GM21515 (cell line): ENCODE measurements around the gene STXBP5L.
"Not testable (repeated sequence)": the region's sequence is repeated elsewhere in the genome, so short reads cannot be mapped to it uniquely, and the experiment has no call there.

Experiments
- ATAC-seq: cut with Tn5 transposase; IDR thresholded peaks from one replicate; pipeline ENCODE4 v1.9.1; 2021; ENCODE audit not compliant: unreplicated experiment

Gene STXBP5L

GRCh38 chr3:120988994-120989393 is 81.0 kb downstream of the STXBP5L start:
- no peak for ATAC-seq

GRCh38 chr3:121018917-121019321 is 110.9 kb downstream of the STXBP5L start:
- ATAC-seq = no peak

- no peak for ATAC-seq
Observed at GRCh38 chr3:121063628-121064027, 155.6 kb downstream of the STXBP5L start.

GRCh38 chr3:121064121-121064520 is 156.1 kb downstream of the STXBP5L start:
- ATAC-seq = no peak

- no peak for ATAC-seq
Observed at GRCh38 chr3:121072133-121072532, 164.1 kb downstream of the STXBP5L start.

- ATAC-seq = no peak
Observed at GRCh38 chr3:121073011-121073410, 165.0 kb downstream of the STXBP5L start.

- no peak for ATAC-seq
Observed at GRCh38 chr3:121075191-121075590, 167.2 kb downstream of the STXBP5L start.

GRCh38 chr3:121078378-121079101 is 170.5 kb downstream of the STXBP5L start:
- not testable (repeated sequence) for ATAC-seq

GRCh38 chr3:121096953-121097352 is 188.9 kb downstream of the STXBP5L start:
- no peak for ATAC-seq

GRCh38 chr3:121111086-121111485 is 203.1 kb downstream of the STXBP5L start:
- not testable (repeated sequence) for ATAC-seq

GRCh38 chr3:121111914-121112612 is 204.1 kb downstream of the STXBP5L start:
- no peak for ATAC-seq

GRCh38 chr3:121126033-121126706 is 218.2 kb downstream of the STXBP5L start:
- ATAC-seq = no peak

GRCh38 chr3:121126707-121127035 is 218.7 kb downstream of the STXBP5L start:
- no peak for ATAC-seq

GRCh38 chr3:121152573-121152972 is 244.6 kb downstream of the STXBP5L start:
- no peak for ATAC-seq

GRCh38 chr3:121153851-121154250 is 245.8 kb downstream of the STXBP5L start:
- no peak for ATAC-seq

GRCh38 chr3:121155028-121155427 is 247.0 kb downstream of the STXBP5L start:
- ATAC-seq = no peak

GRCh38 chr3:121165397-121165837 is 257.4 kb downstream of the STXBP5L start:
- ATAC-seq = no peak

- ATAC-seq = no peak
Observed at GRCh38 chr3:121167374-121168139, 259.6 kb downstream of the STXBP5L start.

- no peak for ATAC-seq
Observed at GRCh38 chr3:121175083-121175482, 267.1 kb downstream of the STXBP5L start.

- not testable (repeated sequence) for ATAC-seq
Observed at GRCh38 chr3:121190626-121191025, 282.6 kb downstream of the STXBP5L start.

- no peak for ATAC-seq
Observed at GRCh38 chr3:121202573-121202972, 294.6 kb downstream of the STXBP5L start.
